T follicular helper cell (primary cell): ENCODE results near the gene APBB1IP.

Experiments
- DNase-seq: peaks from one replicate; pipeline ENCODE4 v3.0.0-alpha.2; 2020; ENCODE audit warnings: low read depth

The APBB1IP gene

GRCh38 chr10:26507441-26507840, 69.3 kb downstream of the APBB1IP start:
- DNase-seq, result no peak

- DNase-seq, result no peak
Measured at GRCh38 chr10:26508016-26508415, 69.9 kb downstream of the APBB1IP start.

- DNase-seq, result no peak
Measured at GRCh38 chr10:26509307-26509706, 71.2 kb downstream of the APBB1IP start.

GRCh38 chr10:26513101-26513500, 75.0 kb downstream of the APBB1IP start:
- no peak for DNase-seq

GRCh38 chr10:26516540-26517101, 78.5 kb downstream of the APBB1IP start:
- no peak for DNase-seq

GRCh38 chr10:26517141-26517867, 79.2 kb downstream of the APBB1IP start:
- no peak for DNase-seq

- DNase-seq, result no peak
Measured at GRCh38 chr10:26519803-26520202, 81.7 kb downstream of the APBB1IP start.

- DNase-seq, result no peak
Measured at GRCh38 chr10:26520575-26520974, 82.4 kb downstream of the APBB1IP start.

GRCh38 chr10:26524161-26524896, 86.2 kb downstream of the APBB1IP start:
- DNase-seq, result no peak

GRCh38 chr10:26525586-26525985, 87.4 kb downstream of the APBB1IP start:
- no peak for DNase-seq

- no peak for DNase-seq
Measured at GRCh38 chr10:26527018-26527417, 88.9 kb downstream of the APBB1IP start.

- no peak for DNase-seq
Measured at GRCh38 chr10:26528048-26528447, 89.9 kb downstream of the APBB1IP start.

- no peak for DNase-seq
Measured at GRCh38 chr10:26528715-26529393, 90.7 kb downstream of the APBB1IP start.

GRCh38 chr10:26534384-26534783, 96.2 kb downstream of the APBB1IP start:
- no peak for DNase-seq

GRCh38 chr10:26540601-26541000, 102.5 kb downstream of the APBB1IP start:
- no peak for DNase-seq

GRCh38 chr10:26543567-26544306, 105.6 kb downstream of the APBB1IP start:
- DNase-seq, result no peak

- no peak for DNase-seq
Measured at GRCh38 chr10:26544932-26545331, 106.8 kb downstream of the APBB1IP start.

- DNase-seq, result no peak
Measured at GRCh38 chr10:26550774-26551526, 112.8 kb downstream of the APBB1IP start.

GRCh38 chr10:26554246-26554645, 116.1 kb downstream of the APBB1IP start:
- no peak for DNase-seq

- no peak for DNase-seq
Measured at GRCh38 chr10:26555719-26556368, 117.7 kb downstream of the APBB1IP start.
